ENCODE results near the gene ATCAY. TPM values are rescaled to one million over a fixed set of nuclear protein-coding genes. Genes with fewer than 3 reads are reported as not detected.

Gene ATCAY
- total and polyA plus RNA-seq, 2 donors = 0.63 to 1.3 TPM

DNA sequence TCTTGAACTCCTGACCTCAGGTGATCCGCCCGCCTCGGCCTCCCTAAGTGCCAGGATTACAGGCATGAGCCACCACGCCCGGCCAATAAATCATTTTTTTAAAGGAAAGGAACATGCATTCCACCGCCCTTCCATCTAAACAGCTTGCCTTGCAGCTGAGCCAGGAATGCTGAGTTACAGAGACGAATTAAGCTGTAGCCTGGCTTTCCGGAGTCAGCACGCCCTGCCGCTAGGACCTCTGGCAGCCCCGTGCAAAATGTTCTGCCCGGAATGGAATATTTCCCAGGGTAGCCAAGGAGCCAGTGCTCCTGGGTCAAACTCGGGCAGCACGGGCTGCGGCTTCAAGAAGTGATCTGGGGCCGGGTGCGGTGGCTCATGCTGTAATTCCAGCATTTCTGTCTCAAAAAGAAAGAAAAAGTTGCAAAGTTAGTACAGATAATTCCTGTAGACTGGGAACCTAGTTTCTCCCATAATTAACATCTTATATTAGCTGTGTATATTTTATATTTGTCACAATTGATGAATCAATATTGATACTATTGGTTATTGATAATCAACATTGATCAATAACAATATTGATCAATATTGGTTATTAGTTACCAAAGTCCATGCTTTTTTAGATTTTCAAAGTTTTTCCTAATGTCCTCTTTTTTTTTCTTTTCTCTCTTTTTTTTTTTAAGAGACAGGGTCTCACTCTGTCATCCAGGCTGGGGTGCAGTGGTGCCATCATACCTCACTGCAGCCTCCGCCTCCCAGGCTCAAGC, 19.2 kb downstream of the ATCAY start:
- no peak overlapping the region for H3K27ac ChIP-seq (ENCODE audit: low read depth)
- WGBS = 36% methylated on average over 18 of the region's 18 CpGs
- no peak overlapping the region for H3K4me3 ChIP-seq (ENCODE audit: low read depth, low read length)
- DNase-seq (ENCODE audit: extremely low spot score) = no peak
- H3K36me3 ChIP-seq (ENCODE audit: insufficient read depth) = no peaks in the 10 kb centered on the region
- H3K4me1 ChIP-seq (ENCODE audit: insufficient read depth) = no peaks in the 10 kb centered on the region

DNA sequence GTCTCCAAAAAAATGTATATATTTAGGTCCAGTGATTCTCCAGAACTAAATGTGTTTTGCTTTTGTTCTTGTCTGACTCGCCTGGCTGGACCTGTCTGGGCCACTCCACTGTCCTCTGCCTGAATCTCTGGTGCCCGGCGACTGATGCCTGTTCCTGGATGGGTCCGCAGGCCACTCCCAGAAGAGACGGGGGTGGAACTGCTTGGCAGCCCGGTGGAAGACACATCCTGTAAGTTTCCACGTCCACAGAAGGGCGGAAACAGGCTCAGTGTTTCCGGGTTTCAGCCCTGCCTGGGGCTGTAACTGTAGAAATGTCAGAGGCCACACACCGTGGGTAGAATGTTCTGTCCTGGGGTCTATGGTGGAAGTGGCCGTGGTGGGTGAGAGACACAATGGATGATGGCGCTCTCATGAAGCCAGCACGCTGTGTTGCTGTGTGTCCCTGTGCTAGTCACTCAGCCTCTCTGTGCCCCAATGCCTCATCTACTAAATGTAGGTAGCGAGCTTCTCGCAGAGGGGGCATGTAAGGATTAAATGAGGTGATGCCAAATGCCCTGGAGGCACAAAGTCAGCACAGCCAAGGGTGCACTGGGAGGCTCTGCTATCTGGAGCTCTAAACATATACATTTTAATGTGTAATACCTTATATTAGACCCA, 22.0 kb downstream of the ATCAY start:
- Histone ChIP-seq H3K4me1 (ENCODE audit: insufficient read depth) (no peaks in the 10 kb centered on the region), H3K27ac (ENCODE audit: low read depth) (no peak overlapping the region), H3K4me3 (ENCODE audit: low read depth, low read length) (no peak overlapping the region), H3K36me3 (ENCODE audit: insufficient read depth) (no peaks in the 10 kb centered on the region)
- no peak for DNase-seq (ENCODE audit: extremely low spot score)
- WGBS = 76% methylated on average over 15 of the region's 15 CpGs

DNA sequence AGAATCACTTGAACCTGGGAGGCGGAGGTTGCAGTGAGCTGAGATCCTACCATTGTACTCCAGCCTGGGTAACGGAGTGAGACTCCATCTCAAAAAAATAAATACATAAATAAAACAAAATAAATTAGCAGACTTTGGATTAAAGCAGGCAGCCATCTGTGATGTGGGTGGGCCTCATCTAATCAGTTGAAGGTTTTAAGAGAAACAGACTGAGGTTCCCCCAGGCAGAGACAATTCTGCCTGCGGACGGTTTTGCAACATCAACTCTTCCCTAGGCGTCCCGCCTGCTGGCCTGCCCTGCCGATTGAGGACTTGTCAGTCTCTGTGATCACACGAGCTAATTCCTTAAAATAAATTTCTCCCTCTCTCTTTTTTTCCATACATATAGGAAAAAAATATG, 23.7 kb downstream of the ATCAY start:
- Histone ChIP-seq H3K4me3 (ENCODE audit: low read depth, low read length) (no peak overlapping the region), H3K4me1 (ENCODE audit: insufficient read depth) (no peaks in the 10 kb centered on the region), H3K27ac (ENCODE audit: low read depth) (no peak overlapping the region), H3K36me3 (ENCODE audit: insufficient read depth) (no peaks in the 10 kb centered on the region)
- whole genome bisulfite sequencing = 92% methylated on average over 8 of the region's 8 CpGs
- DNase-seq (ENCODE audit: extremely low spot score) = no peak

DNA sequence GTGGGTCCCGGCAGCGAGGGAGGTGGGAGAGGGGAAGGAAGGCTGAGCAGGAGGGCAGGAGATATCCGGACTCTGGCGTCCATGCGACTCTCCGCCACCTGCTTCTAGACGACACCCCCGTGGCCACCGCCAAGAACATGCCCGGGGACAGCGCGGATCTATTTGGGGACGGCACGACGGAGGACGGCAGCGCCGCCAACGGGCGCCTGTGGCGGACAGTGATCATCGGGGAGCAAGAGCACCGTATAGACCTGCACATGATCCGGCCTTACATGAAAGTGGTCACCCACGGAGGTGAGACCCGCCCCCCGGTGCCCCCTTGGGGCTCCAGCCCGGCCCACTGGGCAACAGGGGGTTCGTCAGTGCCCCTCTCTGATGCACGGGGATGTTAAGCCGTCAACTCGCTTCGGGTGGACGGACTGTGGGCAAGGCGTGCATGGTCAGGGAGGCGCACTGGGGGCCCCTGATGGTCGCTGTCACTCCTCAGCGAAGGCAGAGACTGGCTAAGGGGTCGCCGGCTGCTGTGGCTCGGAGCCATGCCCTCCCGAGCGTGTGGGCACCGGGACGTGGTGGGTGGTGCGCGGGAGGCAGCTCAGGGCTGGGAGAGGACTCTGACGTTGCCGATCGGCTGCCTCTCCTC, 27.3 kb downstream of the ATCAY start:
- Histone ChIP-seq H3K36me3 (ENCODE audit: insufficient read depth) (no peaks in the 10 kb centered on the region), H3K4me1 (ENCODE audit: insufficient read depth) (no peaks in the 10 kb centered on the region), H3K27ac (ENCODE audit: low read depth) (no peak overlapping the region), H3K4me3 (ENCODE audit: low read depth, low read length) (no peak overlapping the region)
- DNase-seq (ENCODE audit: extremely low spot score) = no peak
- WGBS = 87% methylated on average over 50 of the region's 50 CpGs

DNA sequence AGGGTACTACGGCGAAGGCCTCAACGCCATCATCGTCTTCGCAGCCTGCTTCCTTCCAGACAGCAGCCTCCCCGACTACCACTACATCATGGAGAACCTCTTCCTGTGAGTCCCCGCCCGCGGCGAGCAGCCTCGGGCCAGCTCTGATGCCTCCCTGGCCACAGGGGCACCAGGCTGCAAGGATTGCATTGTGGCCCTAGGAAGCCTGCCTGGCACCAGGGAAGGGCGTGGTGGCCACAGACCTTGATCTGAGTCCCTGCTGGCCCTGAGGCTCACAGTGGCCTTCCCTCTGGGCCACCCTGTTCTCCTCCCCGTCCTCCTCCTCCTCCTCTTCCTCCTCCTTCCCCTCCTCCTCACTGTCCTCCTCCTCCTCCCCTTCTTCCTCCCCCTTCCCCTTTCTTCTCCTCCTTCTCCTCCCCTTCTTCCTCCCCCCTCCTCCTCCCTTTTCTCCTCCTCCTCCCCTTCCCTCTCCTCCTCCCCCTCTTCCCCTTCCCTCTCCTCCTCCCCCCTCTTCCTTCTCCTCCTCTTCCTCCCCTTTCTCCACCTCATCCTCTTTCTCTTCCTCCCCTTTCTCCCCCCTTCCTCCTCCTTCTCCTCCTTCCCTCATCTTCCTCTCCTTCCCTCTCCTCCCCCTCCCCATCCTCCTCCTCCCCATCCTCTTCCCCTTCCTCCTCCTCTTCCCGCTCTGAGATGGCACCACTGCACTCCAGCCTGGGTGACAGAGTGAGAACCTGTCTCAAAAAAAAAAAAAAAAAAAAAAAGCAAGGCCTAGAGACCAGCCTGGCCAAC, 28.0 kb downstream of the ATCAY start:
- 75% methylated on average over 14 of the region's 14 CpGs for whole genome bisulfite sequencing
- no peak overlapping the region for H3K27ac ChIP-seq (ENCODE audit: low read depth)
- no peaks in the 10 kb centered on the region for H3K36me3 ChIP-seq (ENCODE audit: insufficient read depth)
- no peaks in the 10 kb centered on the region for H3K4me1 ChIP-seq (ENCODE audit: insufficient read depth)
- no peak for DNase-seq (ENCODE audit: extremely low spot score)
- H3K4me3 ChIP-seq (ENCODE audit: low read depth, low read length) = no peak overlapping the region

DNA sequence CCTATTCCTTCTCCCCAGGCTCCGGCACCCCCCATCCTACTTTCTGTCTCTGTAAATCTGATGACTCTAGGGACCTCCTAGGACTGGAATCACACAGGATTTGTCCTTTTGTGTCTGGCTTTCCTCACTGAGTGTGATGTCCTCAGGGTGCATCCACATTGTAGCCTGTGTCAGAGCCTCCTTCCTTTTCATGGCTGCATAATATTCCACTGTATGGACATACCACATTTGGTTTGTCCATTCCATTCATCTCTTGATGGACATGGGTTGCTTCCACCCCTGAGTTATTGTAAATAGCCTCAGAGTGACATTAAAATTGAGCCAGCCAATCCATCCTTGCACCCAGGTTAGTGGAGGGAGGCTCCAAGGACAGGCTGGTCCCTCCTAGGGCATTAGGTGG, 29.6 kb downstream of the ATCAY start:
- no peak for DNase-seq (ENCODE audit: extremely low spot score)
- no peak overlapping the region for H3K27ac ChIP-seq (ENCODE audit: low read depth)
- no peaks in the 10 kb centered on the region for H3K36me3 ChIP-seq (ENCODE audit: insufficient read depth)
- no peaks in the 10 kb centered on the region for H3K4me1 ChIP-seq (ENCODE audit: insufficient read depth)
- WGBS = 95% methylated on average over 1 of the region's 1 CpG
- no peak overlapping the region for H3K4me3 ChIP-seq (ENCODE audit: low read depth, low read length)

DNA sequence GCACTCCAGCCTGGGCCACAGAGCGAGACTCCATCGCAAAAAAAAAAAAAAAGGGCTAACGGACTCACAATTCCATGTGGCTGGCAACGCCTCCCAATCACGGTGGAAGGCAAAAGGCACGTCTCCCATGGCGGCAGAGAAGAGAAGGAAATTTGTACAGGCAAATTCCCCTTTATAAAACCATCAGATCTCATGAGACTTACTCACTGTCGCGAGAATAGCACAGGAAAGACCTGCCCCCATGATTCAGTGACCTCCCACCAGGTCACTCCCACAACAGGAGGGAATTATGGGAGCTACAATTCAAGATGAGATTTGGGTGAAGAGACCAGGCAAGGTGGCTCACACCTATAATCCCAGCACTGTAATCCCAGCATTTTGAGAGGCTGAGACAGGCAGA, 33.7 kb downstream of the ATCAY start:
- no peaks in the 10 kb centered on the region for H3K36me3 ChIP-seq (ENCODE audit: insufficient read depth)
- no peak overlapping the region for H3K27ac ChIP-seq (ENCODE audit: low read depth)
- no peak for DNase-seq (ENCODE audit: extremely low spot score)
- H3K4me1 ChIP-seq (ENCODE audit: insufficient read depth) = no peaks in the 10 kb centered on the region
- 80% methylated on average over 9 of the region's 9 CpGs for WGBS
- H3K4me3 ChIP-seq (ENCODE audit: low read depth, low read length) = no peak overlapping the region

DNA sequence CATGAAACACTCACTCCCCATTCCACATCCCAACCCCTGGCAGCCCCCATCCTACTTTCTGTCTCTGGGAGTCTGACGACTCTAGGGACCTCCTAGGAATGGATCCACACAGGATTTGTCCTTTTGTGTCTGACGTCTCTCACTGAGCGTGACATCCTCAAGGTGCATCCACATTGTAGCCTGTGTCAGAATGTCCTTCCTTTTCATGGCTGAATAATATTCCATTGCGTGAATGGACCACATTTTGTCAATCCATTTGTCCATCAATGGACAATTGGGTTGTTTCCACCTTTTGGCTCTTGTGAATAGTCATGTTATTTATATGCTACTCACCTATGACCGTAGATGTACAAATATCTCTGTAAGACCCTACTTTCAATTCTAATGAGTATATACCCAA, 35.5 kb downstream of the ATCAY start:
- DNase-seq (ENCODE audit: extremely low spot score) = no peak
- Histone ChIP-seq H3K27ac (ENCODE audit: low read depth) (no peak overlapping the region), H3K4me3 (ENCODE audit: low read depth, low read length) (no peak overlapping the region), H3K36me3 (ENCODE audit: insufficient read depth) (no peaks in the 10 kb centered on the region), H3K4me1 (ENCODE audit: insufficient read depth) (no peaks in the 10 kb centered on the region)
- 91% methylated on average over 5 of the region's 5 CpGs for WGBS

DNA sequence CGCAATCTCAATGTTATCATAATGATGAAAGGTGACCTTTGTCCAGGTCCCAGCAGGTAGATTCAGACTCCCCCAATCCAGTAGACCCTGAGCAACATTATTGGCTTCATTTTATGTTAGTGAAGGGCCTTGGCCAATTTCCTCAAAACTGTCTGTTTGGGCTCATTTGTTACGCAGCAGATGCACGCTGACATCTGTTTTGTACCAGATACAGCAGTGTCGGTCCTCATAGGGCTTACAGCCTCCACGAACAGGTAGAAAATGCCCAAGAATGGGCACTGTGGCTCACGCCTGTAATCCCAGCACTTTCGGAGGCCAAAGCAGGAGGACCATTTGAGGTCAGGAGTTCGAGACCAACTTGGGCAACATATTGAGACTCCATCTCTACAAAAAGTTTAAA, 39.3 kb downstream of the ATCAY start:
- Histone ChIP-seq H3K4me1 (ENCODE audit: insufficient read depth) (no peaks in the 10 kb centered on the region), H3K27ac (ENCODE audit: low read depth) (no peak overlapping the region), H3K4me3 (ENCODE audit: low read depth, low read length) (no peak overlapping the region), H3K36me3 (ENCODE audit: insufficient read depth) (no peaks in the 10 kb centered on the region)
- WGBS = 93% methylated on average over 8 of the region's 8 CpGs
- DNase-seq (ENCODE audit: extremely low spot score) = no peak

DNA sequence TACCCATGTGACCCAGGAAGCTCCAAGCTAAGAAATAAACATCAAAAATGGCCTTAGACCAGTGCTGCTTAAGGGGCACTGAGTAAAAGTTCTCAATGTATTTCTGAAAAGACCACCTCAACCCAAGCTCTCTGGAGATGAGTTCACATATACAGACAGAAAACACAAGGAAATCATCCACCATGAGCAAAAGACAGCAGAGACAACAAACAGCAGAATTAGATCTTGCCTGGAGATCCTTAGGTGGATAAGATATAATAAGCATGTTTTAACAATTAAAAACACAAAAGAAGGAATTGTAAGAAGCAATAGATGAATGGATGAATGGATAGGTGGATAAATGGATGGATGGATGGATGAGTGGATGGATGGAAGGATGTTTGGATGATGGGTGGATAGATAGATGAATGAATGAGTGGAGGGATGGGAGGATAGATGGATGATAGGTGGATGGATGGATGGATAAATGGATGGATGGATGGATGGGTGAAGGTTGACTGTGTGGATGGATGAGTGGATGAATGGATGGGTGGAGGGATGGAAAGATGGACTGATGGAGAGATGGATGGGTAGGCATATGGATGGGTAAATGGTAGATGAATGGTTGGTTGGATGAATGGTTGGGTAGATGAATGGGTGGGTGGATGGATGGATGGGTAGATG, 42.7 kb downstream of the ATCAY start:
- Histone ChIP-seq H3K4me1 (ENCODE audit: insufficient read depth) (no peaks in the 10 kb centered on the region), H3K27ac (ENCODE audit: low read depth) (no peak overlapping the region), H3K4me3 (ENCODE audit: low read depth, low read length) (no peak overlapping the region), H3K36me3 (ENCODE audit: insufficient read depth) (no peaks in the 10 kb centered on the region)
- no peak for DNase-seq (ENCODE audit: extremely low spot score)

DNA sequence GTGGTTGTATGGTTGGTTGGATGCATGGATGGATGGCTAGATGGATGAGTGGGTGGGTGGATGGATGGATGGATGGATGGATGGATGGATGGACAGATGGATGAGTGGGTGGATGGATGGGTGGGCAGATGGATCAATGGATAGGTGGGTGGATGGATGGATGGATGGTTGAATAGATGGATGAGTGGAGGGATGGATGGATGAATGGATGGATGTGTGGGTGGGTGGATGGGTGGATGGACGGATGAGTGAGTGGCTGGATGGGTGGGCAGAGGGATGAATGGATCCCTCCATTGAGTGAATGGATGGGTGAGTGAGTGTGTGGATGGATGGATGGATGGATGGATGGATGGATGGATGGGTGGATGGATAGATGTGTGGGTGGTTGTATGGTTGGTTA, 43.4 kb downstream of the ATCAY start:
- DNase-seq (ENCODE audit: extremely low spot score) = no peak
- H3K36me3 ChIP-seq (ENCODE audit: insufficient read depth) = no peaks in the 10 kb centered on the region
- H3K27ac ChIP-seq (ENCODE audit: low read depth) = no peak overlapping the region
- no peak overlapping the region for H3K4me3 ChIP-seq (ENCODE audit: low read depth, low read length)
- 71% methylated on average over 1 of the region's 1 CpG for WGBS
- H3K4me1 ChIP-seq (ENCODE audit: insufficient read depth) = no peaks in the 10 kb centered on the region

DNA sequence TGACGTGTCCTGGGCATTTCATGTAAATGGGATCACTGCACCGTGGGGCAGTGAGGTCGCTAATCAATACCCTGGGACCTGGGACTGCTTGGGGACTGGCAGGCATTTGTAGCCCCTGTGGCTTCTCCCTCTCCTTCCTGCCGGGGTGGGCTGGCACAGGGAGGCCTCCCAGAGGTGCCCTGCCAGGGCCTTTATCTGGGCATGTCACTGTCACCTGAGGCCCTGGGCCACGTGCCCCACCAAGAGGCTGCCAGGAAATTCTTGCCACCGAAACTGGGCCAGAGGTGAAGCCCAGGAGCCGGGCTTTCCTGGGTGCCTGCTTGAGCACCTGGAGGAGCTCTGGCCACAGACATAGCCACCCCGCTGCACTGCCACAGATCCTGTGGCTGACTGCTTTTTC, 50.6 kb downstream of the ATCAY start:
- Histone ChIP-seq H3K4me1 (ENCODE audit: insufficient read depth) (no peaks in the 10 kb centered on the region), H3K27ac (ENCODE audit: low read depth) (no peak overlapping the region), H3K36me3 (ENCODE audit: insufficient read depth) (no peaks in the 10 kb centered on the region), H3K4me3 (ENCODE audit: low read depth, low read length) (no peak overlapping the region)
- no peak for DNase-seq (ENCODE audit: extremely low spot score)
- WGBS = 73% methylated on average over 8 of the region's 8 CpGs

Data from urinary bladder (tissue), 4 donors.